ENCODE results near the gene MAP2K6. TPM values are rescaled to one million over a fixed set of nuclear protein-coding genes. Genes with fewer than 3 reads are reported as not detected.

The MAP2K6 gene
- total RNA-seq, 4 donors from 2014 or later: 12.1 to 20.5 (median 17.2) TPM

DNA sequence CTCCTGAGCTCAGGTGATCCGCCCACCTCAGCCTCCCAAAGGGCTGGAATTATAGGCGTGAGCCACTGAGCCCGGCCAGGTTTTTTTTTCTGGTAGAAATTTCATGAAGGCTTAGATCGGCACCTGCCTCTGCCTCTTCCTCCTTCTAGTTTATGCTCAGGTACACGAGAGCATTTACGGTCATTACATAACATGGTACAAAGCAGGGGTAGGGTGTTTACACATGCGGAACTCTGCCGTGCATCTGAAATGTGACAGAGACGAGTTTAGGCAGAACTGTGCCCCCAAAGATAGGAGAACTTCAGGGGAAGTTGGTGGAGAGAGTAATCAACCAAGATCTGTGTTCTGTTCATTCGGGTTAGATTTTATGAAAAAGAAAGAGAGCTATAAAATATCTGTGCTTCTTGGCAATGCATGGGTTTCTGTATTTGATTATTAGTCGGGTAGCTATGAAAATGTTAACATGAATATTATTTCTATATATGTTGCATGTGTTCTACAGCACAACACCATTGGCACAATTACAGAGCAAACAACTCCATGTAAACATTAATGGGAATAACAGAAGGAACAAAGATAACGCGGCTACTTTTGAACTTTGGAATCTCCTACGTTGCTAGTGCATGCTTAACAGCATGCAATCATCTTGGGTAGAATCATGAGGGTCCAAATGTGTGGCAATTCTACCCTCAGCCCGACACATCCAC is 23.5 kb upstream of the MAP2K6 start:
- no peak for DNase-seq
- peak overlapping the region in 2 of 4 donors; percentile 2 to 28 for H3K4me3 ChIP-seq

DNA sequence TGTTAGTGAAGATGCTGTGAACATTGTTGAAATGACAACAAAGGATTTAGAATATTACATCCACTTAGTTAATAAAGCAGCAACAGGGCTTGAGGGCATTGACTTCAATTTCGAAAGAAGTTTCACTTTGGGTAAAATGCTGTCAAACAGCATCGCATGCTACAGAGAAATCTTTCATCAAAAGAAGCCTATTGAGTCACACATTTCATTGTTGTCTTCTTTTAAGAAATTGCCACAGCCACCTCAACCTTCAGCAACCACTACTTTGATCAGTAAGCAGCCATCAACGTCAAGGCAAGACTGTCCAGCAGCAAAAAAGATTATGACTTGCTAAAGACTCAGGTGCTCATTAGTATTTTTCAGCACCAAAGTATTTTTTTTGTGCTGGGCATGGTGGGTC is 13.2 kb upstream of the MAP2K6 start:
- DNase-seq: no peak
- H3K9me3 ChIP-seq: no peaks in the 10 kb centered on the region
- TF ChIP-seq, protein P1, sequence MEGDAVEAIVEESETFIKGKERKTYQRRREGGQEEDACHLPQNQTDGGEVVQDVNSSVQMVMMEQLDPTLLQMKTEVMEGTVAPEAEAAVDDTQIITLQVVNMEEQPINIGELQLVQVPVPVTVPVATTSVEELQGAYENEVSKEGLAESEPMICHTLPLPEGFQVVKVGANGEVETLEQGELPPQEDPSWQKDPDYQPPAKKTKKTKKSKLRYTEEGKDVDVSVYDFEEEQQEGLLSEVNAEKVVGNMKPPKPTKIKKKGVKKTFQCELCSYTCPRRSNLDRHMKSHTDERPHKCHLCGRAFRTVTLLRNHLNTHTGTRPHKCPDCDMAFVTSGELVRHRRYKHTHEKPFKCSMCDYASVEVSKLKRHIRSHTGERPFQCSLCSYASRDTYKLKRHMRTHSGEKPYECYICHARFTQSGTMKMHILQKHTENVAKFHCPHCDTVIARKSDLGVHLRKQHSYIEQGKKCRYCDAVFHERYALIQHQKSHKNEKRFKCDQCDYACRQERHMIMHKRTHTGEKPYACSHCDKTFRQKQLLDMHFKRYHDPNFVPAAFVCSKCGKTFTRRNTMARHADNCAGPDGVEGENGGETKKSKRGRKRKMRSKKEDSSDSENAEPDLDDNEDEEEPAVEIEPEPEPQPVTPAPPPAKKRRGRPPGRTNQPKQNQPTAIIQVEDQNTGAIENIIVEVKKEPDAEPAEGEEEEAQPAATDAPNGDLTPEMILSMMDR (IDR thresholded peaks at IDR 0.05): no peak
- TF ChIP-seq POLR2A (IDR thresholded peaks at IDR 0.05): no peak
- no peaks in the 10 kb centered on the region for H3K4me1 ChIP-seq
- H3K27me3 ChIP-seq: no peaks in the 10 kb centered on the region
- no peak overlapping the region for H3K4me3 ChIP-seq
- no peaks in the 10 kb centered on the region for H3K36me3 ChIP-seq
- no peak overlapping the region for H3K27ac ChIP-seq

More for the DNA sequence above, 23.5 kb upstream of the MAP2K6 start:
- Histone ChIP-seq H3K4me1 (no peaks in the 10 kb centered on the region), H3K27ac (peak overlapping the region in 2 of 4 donors; percentile 32 to 61), H3K9me3 (no peaks in the 10 kb centered on the region), H3K36me3 (no peaks in the 10 kb centered on the region), H3K27me3 (no peaks in the 10 kb centered on the region)
- TF ChIP-seq POLR2A (IDR thresholded peaks at IDR 0.05): no peak
- TF ChIP-seq, protein P1 (IDR thresholded peaks at IDR 0.05): no peak

DNA sequence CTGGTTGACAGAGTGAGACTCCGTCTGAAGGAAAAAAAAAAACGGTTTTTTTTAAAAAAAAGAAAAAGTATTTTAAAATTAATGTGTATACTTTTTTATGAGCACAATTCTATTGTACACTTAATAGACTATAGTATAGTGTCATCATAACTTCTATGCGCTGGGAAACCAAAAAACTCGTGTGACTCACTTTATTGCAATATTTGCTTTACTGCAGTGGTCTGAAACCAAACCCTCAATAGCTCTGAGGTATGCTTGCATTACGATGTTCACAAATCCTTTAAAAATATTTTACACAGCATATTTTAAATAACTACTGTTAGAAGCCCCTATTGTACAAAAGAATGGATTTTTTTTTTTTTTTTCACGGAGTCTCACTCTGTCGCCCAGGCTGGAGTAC is 12.4 kb upstream of the MAP2K6 start:
- Histone ChIP-seq H3K27me3 (no peaks in the 10 kb centered on the region), H3K36me3 (no peaks in the 10 kb centered on the region), H3K4me1 (no peaks in the 10 kb centered on the region), H3K4me3 (no peak overlapping the region), H3K9me3 (no peaks in the 10 kb centered on the region), H3K27ac (no peak overlapping the region)
- TF ChIP-seq, protein P1 (IDR thresholded peaks at IDR 0.05): no peak
- TF ChIP-seq POLR2A (IDR thresholded peaks at IDR 0.05): no peak
- no peak for DNase-seq

DNA sequence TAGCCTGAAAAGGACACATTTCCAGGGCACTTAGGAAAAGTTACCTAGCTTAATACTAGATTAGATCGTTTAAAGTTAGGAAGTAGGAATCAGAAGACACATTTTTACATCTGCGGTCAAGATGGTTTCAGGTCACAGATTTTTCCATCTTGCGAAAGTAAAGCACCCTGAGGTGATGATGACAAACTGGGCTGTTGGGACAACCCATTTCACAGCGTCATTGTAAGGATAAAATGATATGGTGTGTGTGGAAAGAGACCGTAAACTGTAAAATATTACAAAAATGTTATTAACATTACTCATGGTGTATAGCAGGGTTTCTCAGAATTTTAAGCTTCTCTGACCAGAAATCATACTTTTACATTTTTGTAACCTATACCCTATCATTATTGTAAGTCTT is 10.1 kb upstream of the MAP2K6 start:
- no peak for DNase-seq
- Histone ChIP-seq H3K4me1 (no peaks in the 10 kb centered on the region), H3K4me3 (no peak overlapping the region), H3K36me3 (no peaks in the 10 kb centered on the region), H3K27me3 (no peaks in the 10 kb centered on the region), H3K9me3 (no peaks in the 10 kb centered on the region), H3K27ac (no peak overlapping the region)
- no peak for TF ChIP-seq POLR2A (IDR thresholded peaks at IDR 0.05)
- TF ChIP-seq, protein P1 (IDR thresholded peaks at IDR 0.05): no peak

DNA sequence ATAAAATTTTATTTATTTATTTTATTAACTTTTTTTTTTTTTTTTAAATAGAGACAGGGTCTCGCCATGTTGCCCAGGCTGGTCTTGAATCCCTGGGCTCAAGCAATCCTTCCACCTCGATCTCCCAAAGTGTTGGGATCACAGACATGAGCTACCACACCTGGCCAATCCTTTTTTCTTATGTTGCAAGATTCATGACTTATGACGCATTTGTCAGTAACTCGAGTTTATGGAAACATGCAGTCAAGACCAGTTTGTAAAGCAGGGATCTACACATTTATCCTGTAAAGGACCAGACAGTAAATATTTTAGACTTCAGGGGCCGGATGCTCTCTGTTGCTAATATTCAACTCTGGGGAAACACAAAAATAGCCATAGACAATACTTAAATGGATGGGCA is 9.4 kb upstream of the MAP2K6 start:
- TF ChIP-seq POLR2A (IDR thresholded peaks at IDR 0.05): no peak
- TF ChIP-seq, protein P1 (IDR thresholded peaks at IDR 0.05): no peak
- H3K9me3 ChIP-seq: no peaks in the 10 kb centered on the region
- DNase-seq: no peak
- no peaks in the 10 kb centered on the region for H3K36me3 ChIP-seq
- H3K27ac ChIP-seq: no peak overlapping the region
- H3K4me1 ChIP-seq: no peaks in the 10 kb centered on the region
- no peak overlapping the region for H3K4me3 ChIP-seq
- H3K27me3 ChIP-seq: no peaks in the 10 kb centered on the region

Measured in Peyer's patch (tissue), 4 donors.